BLaER1 (cell line): ENCODE measurements around the gene GAA.

Experiments
- H3K27ac ChIP-seq: shearing (Covaris generic); formaldehyde crosslinking; 2 replicates; pipeline ENCODE4 v1.8.1; 2022
- H3K27me3 ChIP-seq: shearing (Covaris generic); formaldehyde crosslinking; 2 replicates; pipeline ENCODE4 v1.8.1; 2022
- H3K36me3 ChIP-seq: shearing (Covaris generic); formaldehyde crosslinking; 2 replicates; pipeline ENCODE4 v1.8.1; 2022
- H3K4me1 ChIP-seq: shearing (Covaris generic); formaldehyde crosslinking; 2 replicates; pipeline ENCODE4 v1.8.1; 2022
- H3K4me2 ChIP-seq: shearing (Covaris generic); formaldehyde crosslinking; 2 replicates; pipeline ENCODE4 v1.8.1; 2022
- H3K4me3 ChIP-seq: shearing (Covaris generic); formaldehyde crosslinking; 2 replicates; pipeline ENCODE4 v1.8.1; 2022
- H3K9ac ChIP-seq: shearing (Covaris generic); formaldehyde crosslinking; 2 replicates; pipeline ENCODE4 v1.8.1; 2022
- H3K9me3 ChIP-seq: shearing (Covaris generic); formaldehyde crosslinking; 2 replicates; pipeline ENCODE4 v1.8.1; 2022
- H4K20me1 ChIP-seq: shearing (Covaris generic); formaldehyde crosslinking; 2 replicates; pipeline ENCODE4 v1.8.1; 2022
- Cebpa-rat ChIP-seq: shearing (Covaris generic); IDR thresholded peaks from 2 replicates; pipeline ENCODE4 v1.8.1; 2022

The GAA gene

GRCh38 chr17:80122926-80123505, 21.6 kb downstream of the GAA start:
- no peaks in the 10 kb centered on the region for H3K9me3 ChIP-seq
- no peak overlapping the region for H3K4me2 ChIP-seq
- no peak overlapping the region for H3K4me3 ChIP-seq
- TF ChIP-seq Cebpa-rat: no peak
- H3K27ac ChIP-seq: no peak overlapping the region
- H3K27me3 ChIP-seq: no peaks in the 10 kb centered on the region
- H3K4me1 ChIP-seq: peaks cover 12% of the 10 kb centered on the region
- no peak overlapping the region for H3K9ac ChIP-seq
- H3K36me3 ChIP-seq: peaks cover 4% of the 10 kb centered on the region; the same call in 1 of the 2 replicates
- no peaks in the 10 kb centered on the region for H4K20me1 ChIP-seq

- Histone ChIP-seq H3K4me3 (no peak overlapping the region), H3K9ac (no peak overlapping the region), H3K4me1 (peaks cover 7% of the 10 kb centered on the region), H3K4me2 (no peak overlapping the region), H3K9me3 (no peaks in the 10 kb centered on the region), H4K20me1 (no peaks in the 10 kb centered on the region), H3K27me3 (no peaks in the 10 kb centered on the region), H3K27ac (no peak overlapping the region), H3K36me3 (peaks cover 4% of the 10 kb centered on the region; the same call in 1 of the 2 replicates)
- no peak for TF ChIP-seq Cebpa-rat
These were observed 22.4 kb downstream of the GAA start for GRCh38 chr17:80123791-80124190.

GRCh38 chr17:80124351-80124981, 23.1 kb downstream of the GAA start:
- no peak overlapping the region for H3K27ac ChIP-seq
- no peak overlapping the region for H3K4me2 ChIP-seq
- no peaks in the 10 kb centered on the region for H3K36me3 ChIP-seq
- no peaks in the 10 kb centered on the region for H4K20me1 ChIP-seq
- TF ChIP-seq Cebpa-rat: no peak
- no peak overlapping the region for H3K9ac ChIP-seq
- H3K4me3 ChIP-seq: no peak overlapping the region
- H3K9me3 ChIP-seq: no peaks in the 10 kb centered on the region
- peaks cover under 1% of the 10 kb centered on the region; the same call in 1 of the 2 replicates for H3K4me1 ChIP-seq
- H3K27me3 ChIP-seq: no peaks in the 10 kb centered on the region

- Histone ChIP-seq H3K4me2 (no peak overlapping the region), H4K20me1 (no peaks in the 10 kb centered on the region), H3K27ac (no peak overlapping the region), H3K9me3 (no peaks in the 10 kb centered on the region), H3K4me3 (no peak overlapping the region), H3K9ac (no peak overlapping the region), H3K36me3 (no peaks in the 10 kb centered on the region), H3K4me1 (no peaks in the 10 kb centered on the region), H3K27me3 (no peaks in the 10 kb centered on the region)
- no peak for TF ChIP-seq Cebpa-rat
These were observed 24.5 kb downstream of the GAA start for GRCh38 chr17:80125656-80126448.

- H4K20me1 ChIP-seq: no peaks in the 10 kb centered on the region
- H3K36me3 ChIP-seq: no peaks in the 10 kb centered on the region
- no peak overlapping the region for H3K4me3 ChIP-seq
- H3K9ac ChIP-seq: no peak overlapping the region
- no peak overlapping the region for H3K4me2 ChIP-seq
- H3K27ac ChIP-seq: no peak overlapping the region
- no peaks in the 10 kb centered on the region for H3K27me3 ChIP-seq
- no peaks in the 10 kb centered on the region for H3K9me3 ChIP-seq
- H3K4me1 ChIP-seq: no peaks in the 10 kb centered on the region
- no peak for TF ChIP-seq Cebpa-rat
These were observed 25.0 kb downstream of the GAA start for GRCh38 chr17:80126449-80126715.

- no peak for TF ChIP-seq Cebpa-rat
- Histone ChIP-seq H3K9ac (no peak overlapping the region), H4K20me1 (peaks cover 12% of the 10 kb centered on the region), H3K27ac (no peak overlapping the region), H3K4me1 (no peaks in the 10 kb centered on the region), H3K36me3 (peaks cover 17% of the 10 kb centered on the region), H3K4me2 (no peak overlapping the region), H3K27me3 (no peaks in the 10 kb centered on the region), H3K9me3 (no peaks in the 10 kb centered on the region), H3K4me3 (no peak overlapping the region)
These were observed 27.7 kb downstream of the GAA start for GRCh38 chr17:80129006-80129565.

GRCh38 chr17:80130992-80131391, 29.6 kb downstream of the GAA start:
- Histone ChIP-seq H3K4me3 (no peak overlapping the region), H3K27ac (no peak overlapping the region), H3K4me2 (no peak overlapping the region), H3K27me3 (no peaks in the 10 kb centered on the region), H4K20me1 (peaks cover 12% of the 10 kb centered on the region), H3K36me3 (peaks cover 36% of the 10 kb centered on the region), H3K9me3 (no peaks in the 10 kb centered on the region), H3K9ac (no peak overlapping the region), H3K4me1 (no peaks in the 10 kb centered on the region)
- TF ChIP-seq Cebpa-rat: no peak

- no peak overlapping the region for H3K9ac ChIP-seq
- TF ChIP-seq Cebpa-rat: no peak
- H3K4me3 ChIP-seq: no peak overlapping the region
- peaks cover 17% of the 10 kb centered on the region for H4K20me1 ChIP-seq
- peaks cover 57% of the 10 kb centered on the region for H3K36me3 ChIP-seq
- no peaks in the 10 kb centered on the region for H3K27me3 ChIP-seq
- H3K27ac ChIP-seq: no peak overlapping the region
- H3K4me1 ChIP-seq: no peaks in the 10 kb centered on the region
- H3K9me3 ChIP-seq: no peaks in the 10 kb centered on the region
- no peak overlapping the region for H3K4me2 ChIP-seq
These were observed 31.7 kb downstream of the GAA start for GRCh38 chr17:80132906-80133625.

- H3K4me2 ChIP-seq: no peak overlapping the region
- H3K9ac ChIP-seq: no peak overlapping the region
- H4K20me1 ChIP-seq: peaks cover 17% of the 10 kb centered on the region
- TF ChIP-seq Cebpa-rat: no peak
- peaks cover 62% of the 10 kb centered on the region for H3K36me3 ChIP-seq
- H3K4me1 ChIP-seq: no peaks in the 10 kb centered on the region
- no peak overlapping the region for H3K4me3 ChIP-seq
- no peaks in the 10 kb centered on the region for H3K9me3 ChIP-seq
- no peaks in the 10 kb centered on the region for H3K27me3 ChIP-seq
- H3K27ac ChIP-seq: no peak overlapping the region
These were observed 32.2 kb downstream of the GAA start for GRCh38 chr17:80133626-80133970.
